Tibial artery (tissue), 4 donors: ENCODE data around the gene GPR101.
A peak's percentile ranks its signal among the peaks of the same experiment; 100 is the strongest.

Source experiments
- DNase-seq, 2 donors: peaks; one replicate each; pipeline ENCODE4 v3.0.0-alpha.2; 2019
- H3K27ac ChIP-seq, 2 donors: fragments of 200-600 bp; sonication (generic) in 1 of 2; 1 replicate in 1 of 2; 2 replicates in 1 of 2; pipeline ENCODE4 v1.5.1; 2018 to 2019; ENCODE audit warnings: mild to moderate bottlenecking in 1 of 2
- H3K27me3 ChIP-seq, 2 donors: fragments of 200-600 bp; sonication (generic) in 1 of 2; one replicate each; pipeline versions ENCODE4 v1.5.1 to v1.6.0; 2016 to 2019
- H3K36me3 ChIP-seq, 3 donors: fragments of 200-600 bp; sonication (generic) in 2 of 3; one replicate each; pipeline ENCODE4 v1.5.1; 2016 to 2019; ENCODE audit warnings: mild to moderate bottlenecking in 2 of 3
- H3K4me1 ChIP-seq, 4 donors: fragments of 200-600 bp; sonication (generic) in 2 of 4; 1 replicate in 3 of 4; 2 replicates in 1 of 4; pipeline ENCODE4 v1.5.1; 2016 to 2019
- H3K4me3 ChIP-seq, 2 donors: fragments of 200-600 bp; sonication (generic) in 1 of 2; 1 replicate in 1 of 2; 2 replicates in 1 of 2; pipeline ENCODE4 v1.5.1; 2018 to 2019; ENCODE audit warnings: mild to moderate bottlenecking in 2 of 2
- H3K9me3 ChIP-seq, 3 donors: fragments of 200-600 bp; sonication (generic) in 1 of 3; one replicate each; pipeline ENCODE4 v1.5.1; 2016 to 2019
- CTCF ChIP-seq, 2 experiments: fragments of 200-600 bp in 1 of 2; fragments of 450-650 bp in 1 of 2; IDR thresholded peaks; one replicate each; pipeline ENCODE4 v1.5.1; 2017 to 2019; ENCODE audit warnings: antibody characterized with exemption in 2 of 2, mild to moderate bottlenecking in 1 of 2, moderate library complexity in 1 of 2
- intact Hi-C: fragments of 100-400 bp; cut with DNase I; formaldehyde crosslinking; loops from one replicate; pipeline ENCODE4 v1.15.0; 2023; ENCODE audit warnings: low total_unique reads

Gene GPR101

GRCh38 chrX:137033774-137034507 lies at the start of gene GPR101:
Gene GPR101, minus strand, starts transcription at chrX:137033995. Its CDS starts 2,321 bp downstream, at chrX:137031674.
- H3K4me1 ChIP-seq, result peaks cover 0 to 28% (median 10%) of the 10 kb centered on the region in 4 donors
- TF ChIP-seq CTCF (IDR thresholded peaks at IDR 0.05), result no peak
- H3K27me3 ChIP-seq, result peaks cover 0 to 22% of the 10 kb centered on the region in 2 donors
- H3K9me3 ChIP-seq, result no peaks in the 10 kb centered on the region
- intact Hi-C loops, result no loop called here
- no peak for DNase-seq
- peak within 1 kb of the TSS in 1 of 2 donors; percentile 24 for H3K4me3 ChIP-seq
- H3K27ac ChIP-seq, result no peak within 1 kb of the TSS
- H3K36me3 ChIP-seq, result no peaks in the 10 kb centered on the region

- H3K27ac ChIP-seq, result no peak overlapping the region
- TF ChIP-seq CTCF (IDR thresholded peaks at IDR 0.05), result no peak
- intact Hi-C loops, result no loop called here
- no peaks in the 10 kb centered on the region for H3K4me1 ChIP-seq
- no peaks in the 10 kb centered on the region for H3K36me3 ChIP-seq
- H3K9me3 ChIP-seq, result peaks cover 0 to 6% (median 0%) of the 10 kb centered on the region in 3 donors
- no peak overlapping the region for H3K4me3 ChIP-seq
- H3K27me3 ChIP-seq, result no peaks in the 10 kb centered on the region
- no peak for DNase-seq
Observed at GRCh38 chrX:137081239-137081638, 47.4 kb upstream of the GPR101 start.

GRCh38 chrX:137072396-137072795 lies 38.6 kb upstream of the GPR101 start:
- no peaks in the 10 kb centered on the region for H3K4me1 ChIP-seq
- H3K27ac ChIP-seq, result no peak overlapping the region
- no peak for DNase-seq
- no peak for TF ChIP-seq CTCF (IDR thresholded peaks at IDR 0.05)
- intact Hi-C loops, result no loop called here
- H3K4me3 ChIP-seq, result no peak overlapping the region
- no peaks in the 10 kb centered on the region for H3K36me3 ChIP-seq
- H3K9me3 ChIP-seq, result no peaks in the 10 kb centered on the region
- no peaks in the 10 kb centered on the region for H3K27me3 ChIP-seq

GRCh38 chrX:137071596-137071995 lies 37.8 kb upstream of the GPR101 start:
- no peak for TF ChIP-seq CTCF (IDR thresholded peaks at IDR 0.05)
- no peak overlapping the region for H3K4me3 ChIP-seq
- no peak overlapping the region for H3K27ac ChIP-seq
- H3K36me3 ChIP-seq, result no peaks in the 10 kb centered on the region
- no peaks in the 10 kb centered on the region for H3K27me3 ChIP-seq
- intact Hi-C loops, result no loop called here
- H3K4me1 ChIP-seq, result no peaks in the 10 kb centered on the region
- DNase-seq, result no peak
- H3K9me3 ChIP-seq, result no peaks in the 10 kb centered on the region

- TF ChIP-seq CTCF (IDR thresholded peaks at IDR 0.05), result no peak
- Histone ChIP-seq H3K27ac (no peak overlapping the region), H3K4me3 (no peak overlapping the region), H3K27me3 (no peaks in the 10 kb centered on the region), H3K9me3 (no peaks in the 10 kb centered on the region), H3K4me1 (no peaks in the 10 kb centered on the region), H3K36me3 (no peaks in the 10 kb centered on the region)
- intact Hi-C loops, result no loop called here
- DNase-seq, result no peak
Observed at GRCh38 chrX:137067147-137067546, 33.4 kb upstream of the GPR101 start.
